HEK293 (cell line): ENCODE data around the gene RRBP1.

Experiments
- GFI1B ChIP-seq: fragments of 450-650 bp; formaldehyde crosslinking; IDR thresholded peaks from 2 replicates; pipeline ENCODE4 v1.5.1; 2016; ENCODE audit warnings: missing biosample characterization, missing genetic modification characterization
- RBAK ChIP-seq: fragments of 450-650 bp; formaldehyde crosslinking; IDR thresholded peaks from 2 replicates; pipeline ENCODE4 v1.5.1; 2016; ENCODE audit warnings: missing biosample characterization, missing genetic modification characterization
- SETDB1 ChIP-seq: IDR thresholded peaks from one replicate; pipeline ENCODE4 v1.6.1; 2017; ENCODE audit warnings: mild to moderate bottlenecking, low read length, moderate library complexity, mixed read lengths; ENCODE audit not compliant: insufficient read length
- ZNF157 ChIP-seq: fragments of 450-650 bp; formaldehyde crosslinking; IDR thresholded peaks from 2 replicates; pipeline ENCODE4 v1.5.1; 2016; ENCODE audit warnings: missing biosample characterization, missing genetic modification characterization
- ZNF341 ChIP-seq: fragments of 450-650 bp; formaldehyde crosslinking; IDR thresholded peaks from 2 replicates; pipeline ENCODE4; 2016; ENCODE audit warnings: low read depth, missing biosample characterization, missing genetic modification characterization
- ZNF776 ChIP-seq: fragments of 450-650 bp; formaldehyde crosslinking; IDR thresholded peaks from 2 replicates; pipeline ENCODE4 v1.5.0; 2017; ENCODE audit warnings: missing biosample characterization, missing genetic modification characterization, borderline replicate concordance
- TF ChIP-seq, protein P1 (sequence below): fragments of 450-650 bp; formaldehyde crosslinking; IDR thresholded peaks from 2 replicates; pipeline ENCODE4 v1.5.1; 2016; ENCODE audit warnings: missing biosample characterization, missing genetic modification characterization

DNA sequence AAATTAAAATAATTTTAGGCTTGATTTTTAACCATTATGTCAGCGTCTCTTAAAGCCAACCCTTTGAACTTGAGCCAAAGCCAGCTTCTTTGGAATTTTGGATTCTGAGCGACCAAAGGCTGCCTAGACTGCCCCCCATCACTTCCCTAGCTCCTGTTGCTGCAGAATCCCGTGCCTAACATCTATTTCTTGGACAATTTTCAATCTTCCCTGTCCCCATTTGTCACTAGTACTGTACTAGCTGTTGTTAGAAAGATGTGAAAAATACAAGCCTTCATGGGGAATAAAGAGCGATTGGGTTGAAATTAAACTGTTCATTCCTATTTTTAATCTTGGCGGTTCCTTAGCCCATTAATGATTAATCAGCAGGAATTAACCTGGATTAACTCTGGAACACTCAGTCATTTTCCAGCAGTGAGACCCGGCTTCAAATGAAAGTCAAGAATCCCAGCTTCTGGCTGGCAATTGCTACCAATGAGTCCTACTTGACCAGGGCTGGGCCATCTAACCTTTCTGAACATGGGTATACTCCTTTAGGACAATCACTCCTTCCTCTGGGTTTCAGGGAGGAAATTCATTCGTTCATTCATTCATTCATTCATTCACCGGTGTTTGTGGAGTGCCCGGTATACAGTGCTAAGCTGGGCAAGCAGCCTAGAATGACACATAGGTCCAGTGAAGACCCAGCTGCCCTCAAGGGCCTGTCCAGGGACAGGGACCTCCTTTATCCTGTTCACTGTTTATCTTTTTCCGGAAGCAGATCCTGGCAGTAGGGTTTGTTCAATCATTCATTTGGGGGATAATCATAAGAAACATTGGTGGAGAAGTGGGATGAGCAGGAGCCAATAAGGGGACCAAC is 1.4 kb upstream of the RRBP1 start:
- TF ChIP-seq RBAK (tag by site-specific recombination) (no peak), ZNF776 (tag by site-specific recombination) (no peak), ZNF157 (tag by site-specific recombination) (no peak), SETDB1 (no peak), ZNF341 (tag by site-specific recombination) (no peak), GFI1B (tag by site-specific recombination) (no peak)
- TF ChIP-seq, protein P1, sequence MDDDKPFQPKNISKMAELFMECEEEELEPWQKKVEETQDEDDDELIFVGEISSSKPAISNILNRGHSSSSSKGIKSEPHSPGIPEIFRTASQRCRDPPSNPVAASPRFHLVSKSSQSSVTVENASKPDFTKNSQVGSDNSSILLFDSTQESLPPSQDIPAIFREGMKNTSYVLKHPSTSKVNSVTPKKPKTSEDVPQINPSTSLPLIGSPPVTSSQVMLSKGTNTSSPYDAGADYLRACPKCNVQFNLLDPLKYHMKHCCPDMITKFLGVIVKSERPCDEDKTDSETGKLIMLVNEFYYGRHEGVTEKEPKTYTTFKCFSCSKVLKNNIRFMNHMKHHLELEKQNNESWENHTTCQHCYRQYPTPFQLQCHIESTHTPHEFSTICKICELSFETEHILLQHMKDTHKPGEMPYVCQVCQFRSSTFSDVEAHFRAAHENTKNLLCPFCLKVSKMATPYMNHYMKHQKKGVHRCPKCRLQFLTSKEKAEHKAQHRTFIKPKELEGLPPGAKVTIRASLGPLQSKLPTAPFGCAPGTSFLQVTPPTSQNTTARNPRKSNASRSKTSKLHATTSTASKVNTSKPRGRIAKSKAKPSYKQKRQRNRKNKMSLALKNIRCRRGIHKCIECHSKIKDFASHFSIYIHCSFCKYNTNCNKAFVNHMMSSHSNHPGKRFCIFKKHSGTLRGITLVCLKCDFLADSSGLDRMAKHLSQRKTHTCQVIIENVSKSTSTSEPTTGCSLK (tag by site-specific recombination) = no peak
